Measurements from ENCODE around the gene EPPIN. TPM values are rescaled to one million over a fixed set of nuclear protein-coding genes. Genes with fewer than 3 reads are reported as not detected.
"Not testable (repeated sequence)": the region's sequence is repeated elsewhere in the genome, so short reads cannot be mapped to it uniquely, and the experiment has no call there.

The EPPIN gene
- total and polyA plus RNA-seq, 11 donors, result 0.20 TPM; not detected in 10

GRCh38 chr20:45575931-45576330 lies 28.7 kb upstream of the EPPIN start:
- DNase-seq, result no peak
- Histone ChIP-seq H3K27me3 (peaks cover 0 to 11% (median 0%) of the 10 kb centered on the region in 9 donors), H3K4me3 (no peak overlapping the region), H3K9me3 (no peaks in the 10 kb centered on the region), H3K27ac (no peak overlapping the region), H3K4me1 (no peaks in the 10 kb centered on the region), H3K36me3 (no peaks in the 10 kb centered on the region)
- TF ChIP-seq, protein P1, sequence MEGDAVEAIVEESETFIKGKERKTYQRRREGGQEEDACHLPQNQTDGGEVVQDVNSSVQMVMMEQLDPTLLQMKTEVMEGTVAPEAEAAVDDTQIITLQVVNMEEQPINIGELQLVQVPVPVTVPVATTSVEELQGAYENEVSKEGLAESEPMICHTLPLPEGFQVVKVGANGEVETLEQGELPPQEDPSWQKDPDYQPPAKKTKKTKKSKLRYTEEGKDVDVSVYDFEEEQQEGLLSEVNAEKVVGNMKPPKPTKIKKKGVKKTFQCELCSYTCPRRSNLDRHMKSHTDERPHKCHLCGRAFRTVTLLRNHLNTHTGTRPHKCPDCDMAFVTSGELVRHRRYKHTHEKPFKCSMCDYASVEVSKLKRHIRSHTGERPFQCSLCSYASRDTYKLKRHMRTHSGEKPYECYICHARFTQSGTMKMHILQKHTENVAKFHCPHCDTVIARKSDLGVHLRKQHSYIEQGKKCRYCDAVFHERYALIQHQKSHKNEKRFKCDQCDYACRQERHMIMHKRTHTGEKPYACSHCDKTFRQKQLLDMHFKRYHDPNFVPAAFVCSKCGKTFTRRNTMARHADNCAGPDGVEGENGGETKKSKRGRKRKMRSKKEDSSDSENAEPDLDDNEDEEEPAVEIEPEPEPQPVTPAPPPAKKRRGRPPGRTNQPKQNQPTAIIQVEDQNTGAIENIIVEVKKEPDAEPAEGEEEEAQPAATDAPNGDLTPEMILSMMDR (IDR thresholded peaks at IDR 0.05), result no peak
- TF ChIP-seq POLR2A (IDR thresholded peaks at IDR 0.05), result no peak
- 76 to 85% (median 85%) methylated on average over 3 of the region's 3 CpGs for WGBS, 4 donors
- ATAC-seq, result no peak
- intact Hi-C loops (cut with DNase I), result no loop called here

GRCh38 chr20:45569650-45570049 lies 22.4 kb upstream of the EPPIN start:
- H3K27ac ChIP-seq; ATAC-seq; H3K36me3 ChIP-seq; H3K9me3 ChIP-seq; H3K4me1 ChIP-seq; intact Hi-C loops (cut with DNase I); H3K27me3 ChIP-seq; DNase-seq; H3K4me3 ChIP-seq: not testable (repeated sequence)
- WGBS, 4 donors, result 76 to 90% (median 84%) methylated on average over 1 of the region's 1 CpG

- H3K9me3 ChIP-seq, result peaks cover 0 to 4% (median 0%) of the 10 kb centered on the region in 12 donors
- H3K4me1 ChIP-seq, result no peaks in the 10 kb centered on the region
- 76 to 88% (median 85%) methylated on average over 2 of the region's 2 CpGs for WGBS, 4 donors
- intact Hi-C loops (cut with DNase I), result no loop called here
- ATAC-seq (no peak), DNase-seq (no peak)
- H3K4me3 ChIP-seq, result no peak overlapping the region
- TF ChIP-seq, protein P1 (IDR thresholded peaks at IDR 0.05), result no peak
- TF ChIP-seq POLR2A (IDR thresholded peaks at IDR 0.05), result no peak
- peaks cover 0 to 23% (median 0%) of the 10 kb centered on the region in 9 donors for H3K27me3 ChIP-seq
- H3K36me3 ChIP-seq, result no peaks in the 10 kb centered on the region
- no peak overlapping the region for H3K27ac ChIP-seq
These were observed 17.6 kb upstream of the EPPIN start for GRCh38 chr20:45564760-45565276.

GRCh38 chr20:45555198-45555597 lies 8.0 kb upstream of the EPPIN start:
- H3K36me3 ChIP-seq, result no peaks in the 10 kb centered on the region
- DNase-seq (no peak), ATAC-seq (no peak)
- 76 to 89% (median 82%) methylated on average over 1 of the region's 1 CpG for WGBS, 4 donors
- H3K9me3 ChIP-seq, result peaks cover 0 to 3% (median 0%) of the 10 kb centered on the region in 12 donors
- TF ChIP-seq, protein P1 (IDR thresholded peaks at IDR 0.05), result no peak
- no peak for TF ChIP-seq POLR2A (IDR thresholded peaks at IDR 0.05)
- intact Hi-C loops (cut with DNase I), result no loop called here
- no peak overlapping the region for H3K27ac ChIP-seq
- peaks cover 0 to 6% (median 2%) of the 10 kb centered on the region in 9 donors for H3K27me3 ChIP-seq
- H3K4me3 ChIP-seq, result no peak overlapping the region
- no peaks in the 10 kb centered on the region for H3K4me1 ChIP-seq

DNA sequence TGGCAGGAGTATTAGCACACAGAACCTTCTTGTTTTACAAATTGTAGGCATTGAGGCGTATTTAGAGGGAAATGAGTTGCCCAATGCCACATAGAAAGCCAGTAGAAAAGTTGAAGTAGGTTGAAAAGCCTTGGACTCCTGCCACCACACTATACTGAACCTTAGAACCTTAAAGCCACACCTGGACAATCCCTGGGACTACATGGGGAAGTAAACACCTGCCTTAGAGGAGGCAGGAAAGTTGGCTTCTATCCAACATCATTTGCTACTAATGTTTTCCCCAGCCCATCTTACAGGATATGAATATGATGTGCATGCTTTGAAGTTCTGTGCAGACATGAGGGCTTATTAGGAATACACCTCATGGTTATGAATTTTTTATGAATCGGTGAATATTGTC lies 5.3 kb upstream of the EPPIN start:
- Histone ChIP-seq H3K4me1 (no peaks in the 10 kb centered on the region), H3K36me3 (no peaks in the 10 kb centered on the region), H3K27ac (no peak overlapping the region), H3K9me3 (peaks cover 0 to 3% (median 0%) of the 10 kb centered on the region in 12 donors), H3K4me3 (no peak overlapping the region), H3K27me3 (peaks cover 0 to 8% (median 0%) of the 10 kb centered on the region in 9 donors)
- DNase-seq, result no peak
- intact Hi-C loops (cut with DNase I), result no loop called here
- ATAC-seq, result no peak
- WGBS, 4 donors, result 56 to 81% (median 71%) methylated on average over 2 of the region's 2 CpGs
- TF ChIP-seq, protein P1 (IDR thresholded peaks at IDR 0.05), result no peak
